Measurements from ENCODE around the gene ZBTB7C. TPM values are rescaled to one million over a fixed set of nuclear protein-coding genes. Genes with fewer than 3 reads are reported as not detected.

Gene ZBTB7C
- total and polyA plus RNA-seq, 2 of the 8 experiments (the other 6 are each of a cell fraction or from before 2014, with no cell fraction given): 0.15 to 0.45 TPM

DNA sequence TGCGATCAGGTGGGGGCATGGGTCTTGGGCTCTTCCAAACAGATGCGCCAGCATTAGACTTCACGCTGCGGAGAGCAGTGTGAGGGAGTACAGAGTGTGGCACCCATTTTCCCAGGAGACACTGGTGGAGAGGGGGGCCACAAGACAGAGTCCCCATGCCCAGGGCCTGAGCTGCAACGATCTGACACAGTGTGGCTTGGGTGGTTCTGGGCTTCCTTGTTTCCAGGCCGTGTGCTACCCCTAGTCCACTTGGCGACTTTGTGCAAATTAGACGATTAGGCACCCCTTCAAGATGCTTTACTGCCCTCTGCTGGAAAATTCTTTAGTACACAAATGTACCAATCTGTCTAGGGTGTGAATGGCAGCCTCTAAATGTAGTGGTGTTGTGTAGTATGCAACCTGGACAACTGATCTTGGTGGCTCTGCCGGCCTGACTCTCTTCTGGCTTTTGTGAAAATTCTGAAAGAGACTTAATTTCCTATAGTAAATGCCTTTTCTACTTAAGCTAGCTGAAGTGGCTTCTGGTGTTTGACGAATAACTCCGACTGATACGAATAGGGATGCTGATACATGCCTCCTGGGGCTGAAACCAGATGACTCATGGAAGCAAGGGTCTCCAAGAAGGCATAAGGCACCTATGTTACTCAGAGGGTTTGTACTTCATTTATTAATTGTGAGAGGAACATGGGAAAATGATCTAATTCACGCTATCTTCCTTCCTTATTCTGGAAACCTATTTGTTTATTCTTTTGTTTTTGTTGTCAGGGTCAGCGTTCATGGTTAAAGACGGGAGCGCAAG lies 386.5 kb downstream of the ZBTB7C start (continued):
- TF ChIP-seq CTCF (IDR thresholded peaks at IDR 0.05; ENCODE audit: control extremely low read depth in 1 of 3, insufficient read depth in 1 of 3, low read depth in 1 of 3, low read length in 3 of 3): peak in 2 of 3 experiments; percentile 68 to 74; a peak in 3 of 4 replicates
